H9 (cell line): ENCODE measurements around the gene BMPR1A. TPM values are rescaled to one million over a fixed set of nuclear protein-coding genes. Genes with fewer than 3 reads are reported as not detected.

Experiments used
- DNase-seq: peaks from one replicate; pipeline ENCODE4 v3.0.0-alpha.2; 2017
- H2AFZ ChIP-seq: one replicate; pipeline ENCODE4 v1.6.1; 2013; ENCODE audit warnings: mild to moderate bottlenecking, low read length, control low read depth, moderate library complexity
- H2AK5ac ChIP-seq: 2 replicates; pipeline ENCODE4 v1.6.1; 2013; ENCODE audit warnings: low read length, control low read depth, mixed read lengths; ENCODE audit not compliant: insufficient read length
- H2BK120ac ChIP-seq: one replicate; pipeline ENCODE4 v1.6.1; 2013; ENCODE audit warnings: low read depth, mild to moderate bottlenecking, low read length, control low read depth, inconsistent platforms; ENCODE audit not compliant: poor library complexity, severe bottlenecking
- H2BK12ac ChIP-seq: 2 replicates; pipeline ENCODE4 v1.6.1; 2013; ENCODE audit warnings: low read length, control low read depth, mixed read lengths, low read depth; ENCODE audit not compliant: insufficient read length
- H2BK15ac ChIP-seq: 2 replicates; pipeline ENCODE4 v1.6.1; 2013; ENCODE audit warnings: low read depth, low read length, control low read depth
- H2BK20ac ChIP-seq: one replicate; pipeline ENCODE4 v1.6.1; 2013; ENCODE audit warnings: low read depth, mild to moderate bottlenecking, low read length, control low read depth, inconsistent platforms; ENCODE audit not compliant: poor library complexity, severe bottlenecking
- H2BK5ac ChIP-seq: 2 replicates; pipeline ENCODE4 v1.6.1; 2013; ENCODE audit warnings: low read length, control low read depth, mixed read lengths; ENCODE audit not compliant: insufficient read length
- H3K14ac ChIP-seq: 2 replicates; pipeline ENCODE4 v1.6.1; 2013; ENCODE audit warnings: low read length, control low read depth; ENCODE audit not compliant: insufficient read depth
- H3K18ac ChIP-seq: 2 replicates; pipeline ENCODE4 v1.6.1; 2013; ENCODE audit warnings: low read depth, mild to moderate bottlenecking, mixed read lengths, low read length, control low read depth; ENCODE audit not compliant: insufficient read length
- H3K23ac ChIP-seq: 2 replicates; pipeline ENCODE4 v1.6.1; 2013; ENCODE audit warnings: low read length, control low read depth, mixed read lengths, low read depth; ENCODE audit not compliant: insufficient read length
- H3K23me2 ChIP-seq: 2 replicates; pipeline ENCODE4 v1.6.1; 2013; ENCODE audit warnings: low read depth, mild to moderate bottlenecking, mixed read lengths, low read length, control low read depth; ENCODE audit not compliant: insufficient read length, poor library complexity, severe bottlenecking
- H3K27ac ChIP-seq: 2 replicates; pipeline ENCODE4 v1.5.1; 2013; ENCODE audit warnings: low read length, control low read depth, mixed read lengths, low read depth; ENCODE audit not compliant: insufficient read length
- H3K27me3 ChIP-seq: 2 replicates; pipeline ENCODE4 v1.6.1; 2013; ENCODE audit warnings: low read length, control low read depth, inconsistent platforms; ENCODE audit not compliant: insufficient read depth
- H3K4ac ChIP-seq: 2 replicates; pipeline ENCODE4 v1.6.1; 2013; ENCODE audit warnings: low read depth, mild to moderate bottlenecking, control low read depth, inconsistent platforms, low read length, moderate library complexity
- H3K4me1 ChIP-seq: 2 replicates; pipeline ENCODE4 v1.6.1; 2013; ENCODE audit warnings: low read length, control low read depth, inconsistent platforms; ENCODE audit not compliant: insufficient read depth
- H3K4me2 ChIP-seq: 2 replicates; pipeline ENCODE4 v1.6.1; 2013; ENCODE audit warnings: low read length, control low read depth, mixed read lengths; ENCODE audit not compliant: insufficient read length, insufficient read depth
- H3K56ac ChIP-seq: 2 replicates; pipeline ENCODE4 v1.6.1; 2013; ENCODE audit warnings: low read depth, mild to moderate bottlenecking, mixed read lengths, low read length, control low read depth; ENCODE audit not compliant: insufficient read length
- H3K79me1 ChIP-seq: 2 replicates; pipeline ENCODE4 v1.6.1; 2013; ENCODE audit warnings: low read depth, mild to moderate bottlenecking, moderate library complexity, low read length, control low read depth, inconsistent platforms; ENCODE audit not compliant: insufficient read depth, poor library complexity, severe bottlenecking
- H3K79me2 ChIP-seq: 2 replicates; pipeline ENCODE4 v1.6.1; 2013; ENCODE audit warnings: low read length, control low read depth, inconsistent platforms; ENCODE audit not compliant: insufficient read depth
- H3K9ac ChIP-seq: 2 replicates; pipeline ENCODE4 v1.6.1; 2013; ENCODE audit warnings: low read length, control low read depth, mixed read lengths; ENCODE audit not compliant: insufficient read length; ENCODE audit errors: extremely low read depth
- H3K9me3 ChIP-seq: one replicate; pipeline ENCODE4 v1.6.1; 2013; ENCODE audit warnings: low read depth, low read length, inconsistent platforms; ENCODE audit not compliant: control insufficient read depth
- H3T11ph ChIP-seq: one replicate; pipeline ENCODE4 v1.6.1; 2013; ENCODE audit warnings: mild to moderate bottlenecking, low read length, control low read depth, inconsistent platforms
- H4K20me1 ChIP-seq: one replicate; pipeline ENCODE4 v1.6.1; 2013; ENCODE audit not compliant: control insufficient read depth, insufficient read length, insufficient read depth
- H4K5ac ChIP-seq: 2 replicates; pipeline ENCODE4 v1.6.1; 2013; ENCODE audit warnings: low read depth, mild to moderate bottlenecking, mixed read lengths, low read length, control low read depth; ENCODE audit not compliant: insufficient read length
- H4K8ac ChIP-seq: replicated peaks from 2 replicates; pipeline ENCODE4 v1.6.1; 2013; ENCODE audit warnings: low read length, control low read depth, mixed read lengths, low read depth; ENCODE audit not compliant: insufficient read length
- H4K91ac ChIP-seq: 2 replicates; pipeline ENCODE4 v1.6.1; 2013; ENCODE audit warnings: low read depth, mild to moderate bottlenecking, moderate library complexity, mixed read lengths, low read length, control low read depth; ENCODE audit not compliant: insufficient read length
- H3K27ac Mint-ChIP-seq, 3 experiments: 2 replicates in 2 of 3; 3 replicates in 1 of 3; pipeline ENCODE4 v1.8.0; 2020 to 2021; ENCODE audit warnings: mixed read lengths in 3 of 3, mild to moderate bottlenecking in 1 of 3, moderate library complexity in 1 of 3
- H3K27me3 Mint-ChIP-seq: 2 replicates; pipeline ENCODE4 v1.8.0; 2021; ENCODE audit warnings: low read depth, mild to moderate bottlenecking, moderate library complexity, mixed read lengths
- H3K36me3 Mint-ChIP-seq, 3 experiments: 2 replicates in 2 of 3; 3 replicates in 1 of 3; pipeline ENCODE4 v1.8.0; 2020 to 2021; ENCODE audit warnings: low read depth in 3 of 3, mixed read lengths in 3 of 3; ENCODE audit not compliant: insufficient read depth in 1 of 3
- H3K4me1 Mint-ChIP-seq, 2 experiments: 2 replicates each; pipeline ENCODE4 v1.8.0; 2020; ENCODE audit warnings: mixed read lengths in 2 of 2
- H3K4me3 Mint-ChIP-seq, 2 experiments: 2 replicates in 1 of 2; 3 replicates in 1 of 2; pipeline ENCODE4 v1.8.0; 2020 to 2021; ENCODE audit warnings: mild to moderate bottlenecking in 2 of 2, mixed read lengths in 2 of 2, moderate library complexity in 1 of 2
- H3K9me3 Mint-ChIP-seq, 2 experiments: 2 replicates in 1 of 2; 3 replicates in 1 of 2; pipeline ENCODE4 v1.8.0; 2020; ENCODE audit warnings: mild to moderate bottlenecking in 2 of 2, mixed read lengths in 2 of 2, moderate library complexity in 1 of 2
- CTCF ChIP-seq: fragments of 200-600 bp; sonication (generic); conservative IDR thresholded peaks from 3 replicates; pipeline ENCODE4 v1.8.0; 2021; ENCODE audit warnings: antibody characterized with exemption, mild to moderate bottlenecking
- WGBS: extraction: QIAGEN DNeasy Blood & Tissue Kit; methylation state at CpG from one replicate; pipeline ENCODE4 v1.1.7; 2013; ENCODE audit warnings: missing lambda C conversion rate, low lambda C conversion rate, mixed read lengths; ENCODE audit not compliant: insufficient read length; ENCODE audit errors: extremely low coverage; 5-methylcytosine and 5-hydroxymethylcytosine counted together
- total RNA-seq: library from RNA; stranded (reverse); gene quantifications from 2 replicates; pipeline ENCODE4 v1.2.1, GENCODE V29; 2021

Gene BMPR1A
- total RNA-seq, 1 experiment from 2014 or later = 138 TPM

DNA sequence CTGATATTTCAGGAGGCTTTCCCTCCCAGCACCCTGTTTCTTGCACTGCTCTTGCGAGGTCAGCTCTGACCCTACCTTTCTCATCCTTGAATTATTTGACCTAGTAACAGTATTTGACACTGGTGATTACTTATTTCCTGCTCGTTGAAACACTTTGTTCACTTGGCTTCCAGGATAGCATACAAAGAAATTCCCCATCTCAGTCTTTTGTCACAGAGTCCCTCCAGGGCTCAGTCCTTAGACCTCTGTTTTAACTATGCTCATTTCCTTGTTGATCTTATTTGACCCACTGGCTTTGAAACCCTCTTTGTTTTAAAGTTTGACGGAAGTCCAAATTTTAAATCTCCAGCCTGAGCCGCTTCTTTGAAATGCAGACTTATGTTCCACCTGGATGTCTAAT is 29.9 kb downstream of the BMPR1A start:
- peaks cover 2% of the 10 kb centered on the region for H4K20me1 ChIP-seq
- DNase-seq = no peak
- no peaks in the 10 kb centered on the region for H3K9me3 Mint-ChIP-seq

More for the DNA sequence above, 29.9 kb downstream of the BMPR1A start:
- Mint-ChIP-seq H3K4me1 (peaks cover 16 to 19% of the 10 kb centered on the region in 2 experiments), H3K36me3 (peaks cover 0 to 10% (median 6%) of the 10 kb centered on the region in 3 experiments; a peak in 5 of 7 replicates), H3K4me3 (no peak overlapping the region), H3K27me3 (no peaks in the 10 kb centered on the region), H3K27ac (no peak overlapping the region)
- H3K4me1 ChIP-seq = peaks cover 15% of the 10 kb centered on the region; the same call in 1 of the 2 replicates
- no CpG with 5 or more reads among the region's 4 CpGs for WGBS
- no peak overlapping the region for H3K14ac ChIP-seq
- no peak overlapping the region for H2BK20ac ChIP-seq
- no peaks in the 10 kb centered on the region for H3K23me2 ChIP-seq
- H2BK120ac ChIP-seq = no peak overlapping the region
- no peak overlapping the region for H4K91ac ChIP-seq
- no peak overlapping the region for H4K8ac ChIP-seq
- H2BK5ac ChIP-seq = no peak overlapping the region
- no peaks in the 10 kb centered on the region for H3K9me3 ChIP-seq
- H2AFZ ChIP-seq = no peak overlapping the region
- H3K27me3 ChIP-seq = no peaks in the 10 kb centered on the region
- H2AK5ac ChIP-seq = no peak overlapping the region
- no peak overlapping the region for H3T11ph ChIP-seq
- H3K79me2 ChIP-seq = peaks cover 61% of the 10 kb centered on the region
- TF ChIP-seq CTCF = no peak
- H3K79me1 ChIP-seq = peaks cover 5% of the 10 kb centered on the region
- no peak overlapping the region for H3K4ac ChIP-seq
- no peak overlapping the region for H4K5ac ChIP-seq
- H3K18ac ChIP-seq = no peak overlapping the region
- H3K27ac ChIP-seq = no peak overlapping the region
- peak overlapping the region; percentile 44 for H3K9ac ChIP-seq
- no peak overlapping the region for H3K4me2 ChIP-seq
- no peak overlapping the region for H3K23ac ChIP-seq
- H3K56ac ChIP-seq = no peak overlapping the region
- no peak overlapping the region for H2BK12ac ChIP-seq
- H2BK15ac ChIP-seq = no peak overlapping the region
